GM19351 (cell line): ENCODE data around the gene LCE3D.
"Not testable (repeated sequence)": the region's sequence is repeated elsewhere in the genome, so short reads cannot be mapped to it uniquely, and the experiment has no call there.

Experiments used
- ATAC-seq: cut with Tn5 transposase; IDR thresholded peaks from one replicate; pipeline ENCODE4 v1.9.1; 2021; ENCODE audit warnings: mild to moderate bottlenecking, moderate library complexity; ENCODE audit not compliant: unreplicated experiment

The LCE3D gene

GRCh38 chr1:152580433-152580832 is at the start of gene LCE3D:
TSS of gene LCE3D (minus strand) at chr1:152580516. CDS start at chr1:152579936, 580 bp downstream.
- ATAC-seq = no peak

GRCh38 chr1:152626744-152627143 is 46.4 kb upstream of the LCE3D start:
- ATAC-seq = no peak

- no peak for ATAC-seq
These were observed 43.0 kb upstream of the LCE3D start for GRCh38 chr1:152623203-152623844.

- no peak for ATAC-seq
These were observed 42.5 kb upstream of the LCE3D start, which contains the start of gene LCE3A for GRCh38 chr1:152622803-152623202. TSS of gene LCE3A (minus strand) at chr1:152623103. CDS start at chr1:152623103, 0 bp downstream.

- ATAC-seq = no peak
These were observed 41.7 kb upstream of the LCE3D start for GRCh38 chr1:152621993-152622392.

- no peak for ATAC-seq
These were observed 33.2 kb upstream of the LCE3D start, which contains the start of gene LCE3B for GRCh38 chr1:152613511-152613910. TSS of gene LCE3B (plus strand) at chr1:152613811. CDS start at chr1:152613811, 0 bp downstream.

- no peak for ATAC-seq
These were observed 19.6 kb upstream of the LCE3D start, which contains the start of gene LCE3C for GRCh38 chr1:152599934-152600333. TSS of gene LCE3C (plus strand) at chr1:152600234. CDS start at chr1:152600732, 498 bp downstream.

GRCh38 chr1:152596986-152597385 is 16.7 kb upstream of the LCE3D start:
- ATAC-seq = no peak

GRCh38 chr1:152585586-152585985 is 5.3 kb upstream of the LCE3D start:
- ATAC-seq = no peak

GRCh38 chr1:152582647-152583046 is 2.3 kb upstream of the LCE3D start:
- no peak for ATAC-seq

GRCh38 chr1:152579526-152579925 is 790 bp downstream of the LCE3D start:
- ATAC-seq = not testable (repeated sequence)

GRCh38 chr1:152577168-152577567 is 3.1 kb downstream of the LCE3D start:
- peak; percentile 83 for ATAC-seq

- ATAC-seq = no peak
These were observed 13.6 kb downstream of the LCE3D start, which contains the start of gene LCE3E for GRCh38 chr1:152566681-152567080. TSS of gene LCE3E (minus strand) at chr1:152566780. CDS start at chr1:152566208, 572 bp downstream.

- ATAC-seq = no peak
These were observed 14.6 kb downstream of the LCE3D start for GRCh38 chr1:152565535-152566215.

GRCh38 chr1:152565115-152565514 is 15.2 kb downstream of the LCE3D start:
- no peak for ATAC-seq

GRCh38 chr1:152548358-152548757 is 32.0 kb downstream of the LCE3D start:
- ATAC-seq = not testable (repeated sequence)

GRCh38 chr1:152546704-152547103 is 33.6 kb downstream of the LCE3D start:
- ATAC-seq = no peak

GRCh38 chr1:152543820-152544219 is 36.5 kb downstream of the LCE3D start:
- no peak for ATAC-seq

- ATAC-seq = no peak
These were observed 40.4 kb downstream of the LCE3D start for GRCh38 chr1:152539901-152540300.

GRCh38 chr1:152537496-152537895 is 42.8 kb downstream of the LCE3D start:
- ATAC-seq = no peak

GRCh38 chr1:152535774-152536173 is 44.5 kb downstream of the LCE3D start:
- ATAC-seq = no peak

GRCh38 chr1:152533327-152533938 is 46.9 kb downstream of the LCE3D start:
- ATAC-seq = no peak
